OCI-LY7 (cell line): ENCODE results near the gene PYGB. TPM values are rescaled to one million over a fixed set of nuclear protein-coding genes. Genes with fewer than 3 reads are reported as not detected.

Source experiments
- BruUV-seq: library from RNA; stranded (reverse); fragments of 400-500 nt; replicated peaks from 2 replicates; lab custom pipeline; 2021; lab: Mats Ljungman, UMichigan
- CTCF ChIA-PET: fragments of 300-600 bp; sonication (Branson Sonifier 250); formaldehyde crosslinking; loops from one replicate; lab custom pipeline; 2022; ENCODE audit warnings: antibody characterized with exemption; ENCODE audit not compliant: unreplicated experiment; lab: Charles Lee
- POLR2A ChIA-PET: fragments of 300-600 bp; sonication (Branson Sonifier 250); formaldehyde crosslinking; loops from one replicate; lab custom pipeline; 2022; ENCODE audit warnings: antibody characterized with exemption; lab: Charles Lee
- DNase-seq: peaks from one replicate; pipeline ENCODE4 v3.0.0-alpha.2; 2015; ENCODE audit warnings: low spot score
- H2AFZ ChIP-seq: fragments of 200-600 bp; sonication (generic), shearing (Covaris generic); 2 replicates; pipeline ENCODE4 v1.6.1; 2014; ENCODE audit warnings: mild to moderate bottlenecking, antibody characterized with exemption, low read length, moderate library complexity
- H3K27ac ChIP-seq: fragments of 200-600 bp; sonication (generic); 2 replicates; pipeline ENCODE4 v1.5.1; 2014; ENCODE audit warnings: mixed run types, low read depth, mild to moderate bottlenecking, moderate library complexity, low read length, inconsistent platforms; ENCODE audit not compliant: poor library complexity, severe bottlenecking
- H3K36me3 ChIP-seq: fragments of 200-600 bp; sonication (generic); 2 replicates; pipeline ENCODE4 v1.6.1; 2014; ENCODE audit warnings: mild to moderate bottlenecking, antibody characterized with exemption, low read length, moderate library complexity, mixed read lengths; ENCODE audit not compliant: insufficient read depth
- H3K4me1 ChIP-seq: fragments of 200-600 bp; sonication (generic); 2 replicates; pipeline ENCODE4 v1.5.1; 2014; ENCODE audit warnings: mild to moderate bottlenecking, low read length; ENCODE audit not compliant: insufficient read depth, poor library complexity, severe bottlenecking
- H3K4me2 ChIP-seq: fragments of 200-600 bp; sonication (generic); 2 replicates; pipeline ENCODE4 v1.6.1; 2014; ENCODE audit warnings: mild to moderate bottlenecking, low read length
- H3K4me3 ChIP-seq: fragments of 200-600 bp; sonication (generic); 2 replicates; pipeline ENCODE4 v1.5.1; 2014; ENCODE audit warnings: mild to moderate bottlenecking, low read depth, low read length; ENCODE audit not compliant: poor library complexity, severe bottlenecking
- H3K79me2 ChIP-seq: fragments of 200-600 bp; sonication (generic); 2 replicates; pipeline ENCODE4 v1.6.1; 2016; ENCODE audit warnings: low read depth, mild to moderate bottlenecking, low read length, moderate library complexity, mixed read lengths; ENCODE audit not compliant: insufficient read depth
- H3K9me2 ChIP-seq: fragments of 200-600 bp; sonication (generic); 2 replicates; pipeline ENCODE4 v1.6.1; 2016; ENCODE audit warnings: mild to moderate bottlenecking, low read length, mixed read lengths; ENCODE audit not compliant: insufficient read depth
- H3K9me3 ChIP-seq: fragments of 200-600 bp; sonication (generic); 2 replicates; pipeline ENCODE4 v1.6.1; 2014; ENCODE audit warnings: mild to moderate bottlenecking, mixed run types, low read length, mixed read lengths
- H4K20me1 ChIP-seq: fragments of 200-600 bp; sonication (generic); 2 replicates; pipeline ENCODE4 v1.6.1; 2014; ENCODE audit warnings: mild to moderate bottlenecking, antibody characterized with exemption, low read length, moderate library complexity, mixed read lengths; ENCODE audit not compliant: insufficient read depth
- CTCF ChIP-seq: fragments of 200-600 bp; sonication (generic); conservative IDR thresholded peaks from 2 replicates; pipeline ENCODE4 v1.5.1; 2014; ENCODE audit warnings: mild to moderate bottlenecking, antibody characterized with exemption, low read length, moderate library complexity, mixed read lengths
- EZH2phosphoT487 ChIP-seq: fragments of 200-600 bp; sonication (generic); IDR thresholded peaks from 2 replicates; pipeline ENCODE4 v1.6.1; 2018; ENCODE audit warnings: low read depth, borderline replicate concordance, mild to moderate bottlenecking, mixed run types, antibody characterized with exemption, low read length, moderate library complexity, mixed read lengths
- intact Hi-C: fragments of 100-400 bp; cut with micrococcal nuclease; formaldehyde crosslinking; loops from one replicate; pipeline ENCODE4 v1.10.0; 2022; ENCODE audit not compliant: unreplicated experiment
- total RNA-seq, 2 experiments: library from RNA; depleted of rRNA in 1 of 2; stranded (reverse); fragments of >200 nt in 1 of 2; shearing (Covaris generic) in 1 of 2; gene quantifications; 2 replicates each; pipeline ENCODE4 v1.2.3, GENCODE V29; 2014 to 2022

Gene PYGB
- total RNA-seq, 2 experiments from 2014 or later, result 4.9 to 7.0 TPM

GRCh38 chr20:25257130-25257529 is 9.2 kb downstream of the PYGB start:
- no peak overlapping the region for H2AFZ ChIP-seq
- intact Hi-C loops, result no loop called here
- DNase-seq, result no peak
- ChIA-PET POLR2A (interaction anchor here (0.7 kb wide), 1 partner anchor 9 kb away, joined by 3 read pairs; the partner anchor contains the start of gene PYGB), CTCF (no interaction called here)
- H3K27ac ChIP-seq, result no peak overlapping the region
- no peaks in the 10 kb centered on the region for H3K9me3 ChIP-seq
- no peak overlapping the region for H3K4me2 ChIP-seq
- H3K4me3 ChIP-seq, result no peak overlapping the region
- no peaks in the 10 kb centered on the region for H3K4me1 ChIP-seq
- no peak for TF ChIP-seq EZH2phosphoT487
- TF ChIP-seq CTCF, result no peak
- peaks cover 2% of the 10 kb centered on the region; the same call in 1 of the 2 replicates for H4K20me1 ChIP-seq
- no peaks in the 10 kb centered on the region; the same call in 1 of the 2 replicates for H3K36me3 ChIP-seq
- BruUV-seq, result no TSS peak
- H3K9me2 ChIP-seq, result no peaks in the 10 kb centered on the region
- H3K79me2 ChIP-seq, result no peaks in the 10 kb centered on the region

- intact Hi-C loops, result no loop called here
- Histone ChIP-seq H3K4me2 (no peak overlapping the region), H3K9me3 (no peaks in the 10 kb centered on the region), H2AFZ (no peak overlapping the region), H3K4me3 (no peak overlapping the region), H3K9me2 (no peaks in the 10 kb centered on the region), H3K79me2 (no peaks in the 10 kb centered on the region), H3K27ac (no peak overlapping the region), H4K20me1 (no peaks in the 10 kb centered on the region; the same call in 1 of the 2 replicates), H3K36me3 (no peaks in the 10 kb centered on the region; the same call in 1 of the 2 replicates), H3K4me1 (no peaks in the 10 kb centered on the region)
- DNase-seq, result no peak
- POLR2A ChIA-PET, result no interaction called here
- CTCF ChIA-PET, result no interaction called here
- no TSS peak for BruUV-seq
- no peak for TF ChIP-seq CTCF
- no peak for TF ChIP-seq EZH2phosphoT487
Observed at GRCh38 chr20:25257756-25258475, 10.0 kb downstream of the PYGB start.

- Histone ChIP-seq H3K9me2 (no peaks in the 10 kb centered on the region), H3K27ac (no peak overlapping the region), H4K20me1 (no peaks in the 10 kb centered on the region; the same call in 1 of the 2 replicates), H3K9me3 (no peaks in the 10 kb centered on the region), H3K79me2 (no peaks in the 10 kb centered on the region), H3K4me3 (no peak overlapping the region), H3K36me3 (no peaks in the 10 kb centered on the region; the same call in 1 of the 2 replicates), H2AFZ (no peak overlapping the region), H3K4me2 (no peak overlapping the region), H3K4me1 (no peaks in the 10 kb centered on the region)
- ChIA-PET POLR2A (no interaction called here), CTCF (no interaction called here)
- no TSS peak for BruUV-seq
- no peak for DNase-seq
- intact Hi-C loops, result no loop called here
- TF ChIP-seq CTCF (no peak), EZH2phosphoT487 (no peak)
Observed at GRCh38 chr20:25258476-25258805, 10.6 kb downstream of the PYGB start.
